GM12872 (cell line): Measurements from ENCODE around the gene ARRDC1.

Experiments
- TF ChIP-seq, protein P1 (sequence below): IDR thresholded peaks from 3 replicates; pipeline ENCODE4 v1.5.1; 2011; ENCODE audit warnings: low read depth, mild to moderate bottlenecking, low read length, moderate library complexity; ENCODE audit not compliant: insufficient read depth

ARRDC1 gene

DNA sequence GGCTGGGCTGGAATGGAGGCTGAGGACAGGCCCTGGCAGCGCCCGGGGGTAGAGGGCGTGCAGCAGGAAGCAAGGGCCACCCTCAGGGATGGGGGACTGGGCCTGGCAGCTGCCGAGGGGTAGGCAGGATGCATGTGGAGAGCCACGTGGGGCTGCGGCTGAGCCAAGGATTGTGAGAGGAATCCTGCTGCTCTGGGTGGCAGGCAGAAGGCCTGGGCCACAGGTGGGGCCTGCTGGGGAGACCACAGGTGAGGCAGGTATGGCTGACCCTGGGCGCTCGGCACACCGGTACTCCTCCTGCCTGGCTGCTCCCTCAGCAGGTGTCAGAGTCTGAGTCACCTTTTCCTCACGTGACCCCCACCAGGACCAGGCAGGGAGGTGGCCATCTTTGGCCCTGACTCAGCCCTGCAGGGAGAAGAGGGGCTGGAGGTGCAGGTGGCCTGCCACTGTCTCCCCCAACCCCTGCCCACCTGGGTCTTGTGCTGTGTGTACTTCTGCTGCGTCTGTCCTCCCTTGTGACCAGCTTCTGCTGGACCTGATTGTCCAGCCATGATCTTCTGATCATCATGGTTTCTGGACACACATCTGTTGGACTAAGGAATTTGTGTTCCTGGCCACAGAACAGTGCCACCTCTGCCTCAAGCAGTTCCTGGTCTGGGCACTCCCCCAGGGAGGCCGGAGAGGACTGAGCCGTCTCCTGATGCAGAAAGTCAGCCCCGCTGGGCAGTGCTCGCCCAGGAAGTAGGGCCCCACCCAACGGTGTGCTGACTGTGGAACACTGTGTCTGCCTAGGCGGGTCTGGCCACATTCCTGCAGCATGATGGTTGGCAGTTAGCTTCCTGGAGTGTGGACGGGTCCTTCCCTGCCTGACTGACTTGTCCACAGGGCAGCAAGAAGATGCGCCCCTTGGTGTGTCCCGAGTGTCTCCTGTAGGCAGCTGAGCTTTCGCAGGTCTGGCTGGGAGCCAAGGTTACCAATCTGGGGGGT is 6.4 kb downstream of the ARRDC1 start:
- TF ChIP-seq, protein P1, sequence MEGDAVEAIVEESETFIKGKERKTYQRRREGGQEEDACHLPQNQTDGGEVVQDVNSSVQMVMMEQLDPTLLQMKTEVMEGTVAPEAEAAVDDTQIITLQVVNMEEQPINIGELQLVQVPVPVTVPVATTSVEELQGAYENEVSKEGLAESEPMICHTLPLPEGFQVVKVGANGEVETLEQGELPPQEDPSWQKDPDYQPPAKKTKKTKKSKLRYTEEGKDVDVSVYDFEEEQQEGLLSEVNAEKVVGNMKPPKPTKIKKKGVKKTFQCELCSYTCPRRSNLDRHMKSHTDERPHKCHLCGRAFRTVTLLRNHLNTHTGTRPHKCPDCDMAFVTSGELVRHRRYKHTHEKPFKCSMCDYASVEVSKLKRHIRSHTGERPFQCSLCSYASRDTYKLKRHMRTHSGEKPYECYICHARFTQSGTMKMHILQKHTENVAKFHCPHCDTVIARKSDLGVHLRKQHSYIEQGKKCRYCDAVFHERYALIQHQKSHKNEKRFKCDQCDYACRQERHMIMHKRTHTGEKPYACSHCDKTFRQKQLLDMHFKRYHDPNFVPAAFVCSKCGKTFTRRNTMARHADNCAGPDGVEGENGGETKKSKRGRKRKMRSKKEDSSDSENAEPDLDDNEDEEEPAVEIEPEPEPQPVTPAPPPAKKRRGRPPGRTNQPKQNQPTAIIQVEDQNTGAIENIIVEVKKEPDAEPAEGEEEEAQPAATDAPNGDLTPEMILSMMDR, result no peak

DNA sequence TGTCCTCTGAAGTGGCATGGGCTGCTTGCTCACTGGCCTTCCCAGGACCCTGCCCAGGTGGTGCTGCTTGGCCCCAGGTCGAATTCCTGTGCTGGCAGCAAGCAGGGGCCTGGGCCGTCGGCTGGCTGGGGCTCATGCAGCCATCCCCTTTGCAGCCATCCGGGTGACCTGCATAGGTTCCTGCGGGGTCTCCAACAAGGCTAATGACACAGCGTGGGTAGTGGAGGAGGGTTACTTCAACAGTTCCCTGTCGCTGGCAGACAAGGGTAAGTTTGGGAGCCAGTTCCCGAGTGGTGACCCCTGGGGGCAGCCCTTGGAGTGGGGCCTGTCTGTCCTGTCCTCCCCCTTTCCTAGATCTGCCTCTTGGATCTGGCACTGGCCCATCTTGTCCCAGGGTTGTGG is 7.3 kb downstream of the ARRDC1 start:
- TF ChIP-seq, protein P1, result no peak

DNA sequence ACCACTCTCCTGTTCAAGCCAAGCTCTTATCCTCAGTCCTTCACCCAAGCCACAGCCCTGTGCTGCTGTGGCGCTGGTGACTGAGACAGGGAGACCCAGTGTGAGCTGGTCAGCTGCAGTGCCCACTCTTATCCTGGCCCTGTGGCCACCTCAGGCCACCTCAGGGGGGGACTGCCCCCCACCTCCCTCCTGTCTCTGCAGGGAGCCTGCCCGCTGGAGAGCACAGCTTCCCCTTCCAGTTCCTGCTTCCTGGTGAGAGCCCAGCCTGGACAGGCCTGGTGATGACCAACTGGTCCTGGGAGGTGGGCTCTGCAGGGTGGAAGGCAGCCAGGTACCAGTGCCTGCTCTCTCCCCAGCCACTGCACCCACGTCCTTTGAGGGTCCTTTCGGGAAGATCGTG is 7.8 kb downstream of the ARRDC1 start:
- TF ChIP-seq, protein P1, result no peak

DNA sequence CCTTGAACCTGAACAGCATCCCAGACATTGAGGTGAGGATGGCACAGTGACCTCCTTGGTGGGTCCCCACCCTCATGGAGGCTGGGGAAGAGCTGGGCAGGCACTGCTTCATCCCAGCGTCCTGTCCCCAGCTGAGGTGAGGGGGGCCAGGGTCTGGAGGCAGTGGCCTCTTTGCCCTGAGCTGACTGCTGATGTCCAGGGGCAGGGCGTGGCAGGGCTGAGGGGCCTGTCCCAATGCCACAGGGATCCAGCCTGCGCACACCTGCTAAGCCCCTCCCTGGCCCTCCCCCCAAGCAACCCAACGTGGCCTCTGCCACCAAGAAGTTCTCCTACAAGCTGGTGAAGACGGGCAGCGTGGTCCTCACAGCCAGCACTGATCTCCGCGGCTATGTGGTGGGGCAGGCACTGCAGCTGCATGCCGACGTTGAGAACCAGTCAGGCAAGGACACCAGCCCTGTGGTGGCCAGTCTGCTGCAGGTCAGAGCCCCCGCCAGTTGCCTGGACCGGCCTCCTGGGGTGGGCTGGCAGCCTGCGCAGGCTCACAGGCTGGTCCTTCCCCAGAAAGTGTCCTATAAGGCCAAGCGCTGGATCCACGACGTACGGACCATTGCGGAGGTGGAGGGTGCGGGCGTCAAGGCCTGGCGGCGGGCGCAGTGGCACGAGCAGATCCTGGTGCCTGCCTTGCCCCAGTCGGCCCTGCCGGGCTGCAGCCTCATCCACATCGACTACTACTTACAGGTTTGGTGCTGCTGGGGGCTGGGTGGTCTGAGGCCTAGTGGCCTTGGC is 8.4 kb downstream of the ARRDC1 start:
- TF ChIP-seq, protein P1, result no peak

DNA sequence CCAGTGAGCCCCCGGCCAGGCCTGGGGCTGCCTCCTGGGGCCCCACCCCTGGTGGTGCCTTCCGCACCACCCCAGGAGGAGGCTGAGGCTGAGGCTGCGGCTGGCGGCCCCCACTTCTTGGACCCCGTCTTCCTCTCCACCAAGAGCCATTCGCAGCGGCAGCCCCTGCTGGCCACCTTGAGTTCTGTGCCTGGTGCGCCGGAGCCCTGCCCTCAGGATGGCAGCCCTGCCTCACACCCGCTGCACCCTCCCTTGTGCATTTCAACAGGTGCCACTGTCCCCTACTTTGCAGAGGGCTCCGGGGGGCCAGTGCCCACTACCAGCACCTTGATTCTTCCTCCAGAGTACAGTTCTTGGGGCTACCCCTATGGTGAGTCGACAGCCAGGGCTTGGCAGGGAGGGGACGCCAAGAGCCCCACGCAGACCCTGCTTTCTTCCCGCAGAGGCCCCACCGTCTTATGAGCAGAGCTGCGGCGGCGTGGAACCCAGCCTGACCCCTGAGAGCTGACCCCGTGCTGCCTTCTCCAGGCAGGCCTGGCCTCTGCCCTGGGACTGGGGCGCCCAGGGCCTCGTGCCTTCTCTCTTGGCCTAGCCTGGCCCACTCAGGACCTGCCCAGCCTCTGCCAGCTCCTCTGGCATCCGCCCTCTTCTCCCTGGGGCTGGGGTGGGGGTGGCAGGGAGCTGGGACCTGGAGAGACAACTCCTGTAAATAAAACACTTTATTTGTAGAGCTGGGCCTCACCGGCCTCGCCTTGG is 9.3 kb downstream of the ARRDC1 start:
- TF ChIP-seq, protein P1, result no peak

DNA sequence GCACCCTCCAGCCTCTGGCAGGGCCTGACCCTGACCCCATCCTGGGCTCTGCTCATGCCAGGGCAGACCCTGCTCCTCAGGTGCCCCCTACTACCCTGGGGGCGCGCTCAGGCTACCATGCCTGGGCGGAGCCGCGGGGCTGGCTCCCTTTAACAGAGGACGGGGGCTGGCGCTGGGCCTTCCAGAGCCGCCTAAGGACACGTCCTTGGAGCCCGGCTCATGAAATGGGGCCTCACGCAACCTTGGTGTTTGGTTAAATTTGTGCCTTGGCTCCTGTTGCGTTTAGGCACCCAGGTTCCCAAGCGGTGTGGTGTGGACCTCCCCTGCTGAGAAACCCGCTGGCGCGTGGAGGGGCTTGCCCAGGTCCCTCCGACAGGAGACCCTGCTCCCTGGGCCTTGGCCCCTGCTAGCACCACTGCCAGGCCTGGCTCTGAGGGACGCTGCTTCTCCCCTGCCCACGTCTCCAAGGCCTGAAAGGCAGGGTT is 9.9 kb downstream of the ARRDC1 start:
- TF ChIP-seq, protein P1, result no peak
